GDM1 (cell line): ENCODE results near the gene BCL6.

ENCODE experiments used
- DNase-seq: peaks from one replicate; lab custom pipeline; 2025; lab: John Stamatoyannopoulos, UW

Gene BCL6

DNA sequence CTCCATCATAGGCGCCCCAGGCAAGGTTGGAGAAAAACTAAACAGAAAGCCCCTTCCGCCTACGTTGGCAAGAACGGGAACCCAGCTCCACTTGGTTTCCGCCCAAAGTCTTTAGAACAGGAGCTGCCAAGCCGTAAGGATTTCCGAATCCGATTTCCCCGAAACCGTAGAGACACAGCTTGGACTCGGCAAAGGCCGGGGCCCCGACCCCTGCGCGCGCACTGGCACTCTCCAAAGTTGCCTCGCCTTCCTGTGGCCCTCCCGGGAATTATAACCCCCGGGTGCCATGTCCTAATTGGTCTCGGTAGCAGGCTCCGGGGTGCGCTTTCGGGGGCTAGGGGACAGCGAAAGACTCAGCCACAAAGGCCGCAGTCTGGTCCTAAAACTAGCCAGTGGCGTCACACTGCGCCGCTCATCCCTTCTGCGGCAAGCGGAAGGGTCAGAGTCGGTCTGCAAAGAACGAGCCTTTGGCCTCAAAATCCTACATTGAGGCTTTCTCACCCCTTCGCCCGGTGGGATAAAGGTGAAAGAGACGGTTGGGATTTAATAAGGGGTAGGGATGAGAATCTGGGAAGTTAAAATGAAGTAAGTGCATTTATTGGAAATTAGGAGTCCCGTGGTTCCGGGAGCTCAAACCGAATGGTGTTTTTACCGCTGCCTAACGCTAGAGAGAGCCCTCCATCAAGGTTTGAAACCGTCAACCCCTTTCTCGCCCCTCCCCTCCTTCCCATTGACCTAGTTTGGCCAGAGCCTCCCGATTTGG, 6.8 kb downstream of the BCL6 start:
- peak; percentile 70 for DNase-seq

DNA sequence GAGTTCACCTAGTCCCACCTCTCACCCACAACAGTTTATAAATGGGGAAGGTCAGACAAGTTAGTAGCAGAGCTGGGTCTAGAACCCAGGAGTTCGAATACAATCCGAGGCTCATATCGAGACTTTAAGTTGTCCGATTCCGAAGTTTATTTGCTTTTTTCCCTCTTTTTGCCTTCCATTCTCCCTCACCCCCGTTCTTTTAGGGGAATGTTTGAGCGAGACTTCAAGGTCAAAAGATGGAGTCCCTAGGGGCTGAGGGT, 7.3 kb downstream of the BCL6 start:
- no peak for DNase-seq

DNA sequence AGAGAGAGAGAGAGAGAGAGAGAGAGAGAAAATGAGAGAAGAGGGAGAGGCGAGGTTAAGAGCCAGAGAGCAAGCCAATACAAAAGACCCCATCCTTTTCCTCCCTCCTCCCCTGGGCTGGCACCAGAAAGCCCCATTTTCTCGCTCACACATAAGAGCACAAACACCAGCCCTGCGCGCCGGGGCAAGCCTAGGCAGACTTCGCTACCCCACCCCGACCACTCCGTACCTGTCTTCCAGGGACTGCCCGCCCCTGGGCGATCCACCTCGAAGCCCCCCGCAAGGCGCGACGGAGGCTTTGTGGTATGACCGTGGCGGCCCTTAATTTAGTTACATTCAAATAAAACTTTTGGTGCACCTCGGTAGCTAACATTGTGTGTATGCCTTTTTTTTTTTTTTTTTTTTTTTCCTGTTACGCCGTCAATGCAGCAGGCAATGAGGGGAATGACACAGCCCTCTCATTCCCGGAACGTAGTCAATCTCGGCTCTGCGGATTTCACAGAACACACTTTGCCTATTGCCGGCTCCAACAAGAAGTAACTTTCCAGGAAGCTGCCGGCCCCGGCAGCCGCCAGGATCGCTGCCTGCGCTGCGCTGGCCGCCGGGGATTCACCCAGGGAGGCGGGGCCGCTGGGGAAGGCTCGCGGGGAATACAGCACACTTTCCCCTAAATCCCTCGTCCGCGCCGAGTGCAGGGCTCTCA, 7.7 kb downstream of the BCL6 start:
- no peak for DNase-seq

DNA sequence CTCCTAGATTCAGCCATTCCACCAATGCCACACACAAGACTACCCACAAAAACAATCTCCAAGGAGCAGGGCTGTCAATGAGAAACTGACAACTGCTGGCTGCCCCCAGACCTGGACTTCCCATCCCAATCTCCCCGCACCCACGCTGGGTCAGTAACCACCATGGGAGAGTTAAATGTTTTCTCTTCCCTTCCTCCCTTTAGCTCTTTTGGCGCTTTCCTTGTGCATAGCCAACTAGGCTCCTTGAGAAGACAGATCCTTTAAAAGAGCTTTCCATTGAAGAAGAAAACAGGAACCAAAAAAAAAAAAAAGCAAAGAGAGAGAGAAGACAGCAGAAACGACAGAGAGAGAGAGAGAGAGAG, 8.3 kb downstream of the BCL6 start:
- no peak for DNase-seq

DNA sequence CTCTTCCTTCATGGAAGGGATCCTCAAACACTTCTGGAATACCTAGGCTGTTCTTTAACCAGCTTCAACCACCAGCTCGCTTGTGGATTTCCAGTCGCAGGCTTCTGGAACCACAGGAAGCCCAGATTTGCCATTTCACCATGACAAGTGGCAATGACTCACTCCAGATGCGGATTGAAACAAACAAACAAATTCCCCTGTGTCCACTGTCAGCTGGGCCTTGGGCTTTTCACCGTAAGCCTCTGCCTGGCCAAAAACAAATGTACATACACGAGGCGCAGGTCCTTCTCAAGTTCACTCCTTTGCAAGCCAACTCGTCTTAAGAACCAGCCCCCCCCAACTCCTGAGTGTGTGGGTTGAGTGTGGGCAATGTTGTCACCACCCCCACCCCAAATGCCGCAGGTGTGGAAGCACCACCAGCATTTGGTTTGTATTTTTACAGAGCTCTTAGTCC, 8.8 kb downstream of the BCL6 start:
- DNase-seq = no peak

DNA sequence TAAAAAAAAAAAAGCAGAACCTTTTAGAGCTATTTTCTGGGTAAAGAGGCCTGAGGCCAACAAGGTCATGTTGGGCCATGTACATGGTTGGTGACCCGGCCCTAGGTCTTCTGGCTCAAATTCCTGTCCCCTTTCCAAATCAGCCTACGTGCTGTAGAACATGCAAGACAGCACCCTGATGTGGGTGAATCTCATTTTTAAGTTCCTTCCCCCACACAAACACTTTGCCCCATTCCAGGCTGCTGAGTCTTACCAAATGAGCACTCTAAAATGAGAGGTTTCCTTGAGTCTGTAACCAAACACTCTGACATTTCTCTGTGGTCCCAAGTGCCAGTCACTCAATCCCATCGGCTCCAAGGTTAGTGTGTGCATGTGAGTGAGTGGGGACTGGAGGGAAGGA, 9.4 kb downstream of the BCL6 start:
- DNase-seq = no peak

DNA sequence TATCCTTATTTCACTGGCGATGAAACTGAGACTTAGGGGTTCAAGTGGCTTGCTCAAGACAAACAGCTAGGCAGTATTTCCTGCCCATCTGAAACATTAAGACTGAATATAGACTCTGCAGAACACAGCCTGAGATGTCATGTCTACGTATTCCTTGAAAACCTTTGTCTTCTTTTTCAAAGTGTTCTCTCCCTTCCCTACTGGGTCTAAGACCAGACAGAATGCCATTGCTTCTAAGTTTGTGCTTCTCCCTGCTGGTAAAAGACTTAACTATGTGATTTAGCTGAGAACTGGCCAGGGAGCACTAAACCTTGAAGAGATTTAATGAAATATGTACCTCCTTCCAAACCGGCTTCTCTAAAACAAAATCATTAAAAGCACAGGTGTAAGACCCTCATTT, 9.9 kb downstream of the BCL6 start:
- DNase-seq = no peak

DNA sequence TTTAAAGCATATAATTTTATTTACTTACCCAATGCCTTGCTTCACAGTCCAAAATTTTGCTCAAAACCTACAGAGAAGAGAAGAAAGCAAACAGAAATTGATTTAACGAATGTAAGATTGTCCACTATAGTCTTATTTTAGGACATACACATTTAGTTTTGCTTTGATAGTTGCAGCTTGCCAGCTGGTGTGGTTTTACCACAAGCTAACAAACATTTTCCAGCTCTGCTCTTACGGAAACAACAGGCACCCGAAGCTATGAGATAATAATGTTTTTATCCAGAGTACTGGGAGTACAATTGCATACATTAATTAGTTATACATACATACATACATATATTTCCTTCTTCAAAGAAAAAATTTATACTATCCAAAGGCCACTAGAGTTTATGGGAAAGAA, 10.4 kb downstream of the BCL6 start:
- no peak for DNase-seq

DNA sequence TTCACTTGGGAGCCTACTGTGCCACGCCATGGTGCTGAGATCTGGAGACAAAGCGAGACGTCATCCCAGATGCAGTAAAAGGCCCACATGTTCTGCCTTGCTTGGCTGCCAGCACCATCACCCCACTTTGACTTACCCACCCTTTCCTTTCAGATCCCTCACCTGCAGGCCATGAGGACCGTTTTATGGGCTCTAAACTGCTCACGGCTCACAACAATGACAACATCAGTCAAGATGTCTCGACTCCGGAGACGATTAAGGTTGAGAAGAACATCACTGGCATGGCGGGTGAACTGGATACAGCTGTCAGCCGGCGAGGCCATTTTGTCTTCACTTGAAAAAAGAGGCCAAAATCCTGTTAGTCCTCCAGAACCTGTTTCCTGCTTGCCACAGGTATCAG, 11.9 kb downstream of the BCL6 start:
- no peak for DNase-seq

DNA sequence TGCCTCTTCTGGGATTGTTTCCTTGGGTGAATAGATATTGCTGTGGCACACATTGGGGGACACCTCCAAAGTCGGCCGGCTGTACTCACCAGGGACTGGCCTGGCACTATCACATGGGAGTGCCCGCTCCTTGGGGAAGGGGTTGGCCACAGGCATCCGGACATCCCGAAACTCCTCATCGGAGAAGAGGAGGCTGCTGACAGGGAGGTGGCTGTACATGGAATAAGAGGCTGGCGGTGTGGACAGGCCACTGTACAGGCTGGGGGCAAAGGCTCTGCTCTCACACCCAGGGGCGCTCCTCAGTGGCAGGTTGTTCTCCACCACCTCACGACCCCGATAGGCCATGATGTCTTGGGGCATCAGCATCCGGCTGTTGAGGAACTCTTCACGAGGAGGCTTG, 15.7 kb downstream of the BCL6 start:
- no peak for DNase-seq

DNA sequence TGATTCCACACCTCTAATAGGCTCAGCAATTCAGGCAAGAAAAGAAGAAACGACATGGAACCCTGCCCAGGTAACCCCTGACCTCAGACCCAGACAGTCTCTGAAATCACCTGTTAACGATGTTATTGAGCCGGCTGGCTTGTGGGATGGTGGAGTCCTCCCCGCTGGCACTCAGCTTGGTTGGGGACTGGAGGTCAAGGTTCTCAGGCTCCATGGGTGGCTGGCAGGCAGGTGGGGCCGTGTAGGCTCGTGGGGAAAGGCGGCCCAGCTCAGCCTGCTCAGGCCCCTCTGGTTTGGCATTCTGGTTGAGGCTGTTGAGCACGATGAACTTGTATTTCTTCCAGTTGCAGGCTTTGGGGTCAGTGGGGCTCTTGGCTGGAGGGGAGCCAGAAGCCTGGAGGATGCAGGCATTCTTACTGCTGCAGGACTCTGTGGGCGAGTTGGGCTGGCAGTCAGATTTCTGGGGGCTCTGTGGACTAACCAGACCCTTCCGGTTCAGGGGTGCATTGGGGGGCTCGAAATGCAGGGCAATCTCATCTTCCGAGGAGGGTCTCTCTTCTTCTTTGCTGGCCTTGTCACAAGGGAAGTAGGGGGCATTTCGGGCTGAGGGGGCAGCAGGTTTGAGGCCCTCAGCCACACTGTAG, 16.2 kb downstream of the BCL6 start:
- DNase-seq = no peak

DNA sequence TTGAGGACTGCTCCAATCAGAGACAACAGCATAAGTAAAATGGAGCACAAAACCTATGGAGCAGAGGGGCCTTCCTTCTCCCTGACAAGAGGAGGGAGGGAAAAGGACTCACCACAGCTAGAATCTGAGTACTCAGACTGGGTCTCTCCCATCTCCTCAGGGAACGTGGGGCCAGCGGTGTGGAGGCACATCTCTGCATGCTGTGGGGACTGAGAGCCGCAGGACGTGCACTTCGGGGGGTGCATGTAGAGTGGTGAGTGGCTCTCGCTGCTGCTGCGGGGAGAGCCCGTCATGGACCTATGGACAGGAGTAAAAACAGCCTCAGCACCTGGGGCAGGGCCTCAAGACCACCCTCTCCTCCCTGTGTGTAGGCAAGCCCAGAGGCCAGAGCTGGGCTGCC, 17.0 kb downstream of the BCL6 start:
- no peak for DNase-seq

DNA sequence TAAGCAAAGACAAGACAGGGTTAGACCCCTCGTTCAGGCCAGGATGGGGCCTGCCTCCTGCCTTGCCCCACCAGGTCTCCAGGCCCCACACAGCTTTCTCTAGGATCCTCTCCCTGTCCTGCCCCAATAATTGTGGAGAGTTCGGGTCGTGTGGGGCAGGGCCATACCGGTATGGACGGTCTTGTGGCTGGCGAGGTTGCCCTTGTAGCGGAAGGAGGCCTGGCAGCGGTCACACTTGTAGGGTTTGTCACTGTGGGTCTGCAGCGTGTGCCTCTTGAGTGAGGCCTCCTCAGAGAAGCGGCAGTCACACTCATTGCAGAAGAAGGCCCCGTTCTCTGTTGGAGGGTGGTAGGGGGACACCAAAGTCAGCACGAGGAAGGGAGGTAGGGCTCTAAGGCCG, 18.7 kb downstream of the BCL6 start:
- DNase-seq = no peak

DNA sequence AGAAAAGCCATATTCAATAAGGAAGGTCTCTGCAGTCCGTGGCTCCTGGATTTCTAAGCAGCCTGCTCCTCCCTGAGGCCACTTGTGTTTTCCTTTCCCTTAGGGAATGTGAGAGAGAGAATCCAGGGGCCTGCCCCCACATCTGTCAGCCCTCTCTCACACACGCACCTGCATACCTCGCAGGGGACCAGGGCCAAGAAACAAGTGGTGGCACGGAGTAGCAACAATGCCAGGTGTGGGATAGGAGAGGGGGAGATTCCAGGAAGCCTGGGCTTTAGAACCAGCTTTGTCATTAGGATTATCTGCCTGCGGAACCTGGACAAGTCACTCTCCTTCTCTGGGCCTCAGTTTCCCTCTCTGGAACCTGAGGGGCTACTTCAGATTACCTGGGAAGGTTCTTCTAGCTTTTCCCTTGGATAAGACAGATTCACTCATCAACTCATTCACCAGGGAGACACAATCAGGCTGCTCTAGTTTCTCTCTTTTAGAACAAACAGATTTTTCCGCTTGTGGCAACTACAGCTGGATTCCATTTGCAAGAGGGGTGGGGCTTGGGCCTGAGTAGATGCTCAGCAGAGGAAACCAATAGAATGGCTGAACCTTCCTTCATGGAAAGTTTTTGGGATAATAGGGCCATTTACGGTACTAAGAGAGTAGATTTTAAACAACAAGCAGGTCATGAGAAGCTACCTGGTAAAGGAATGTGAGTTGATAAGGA, 19.5 kb downstream of the BCL6 start:
- no peak for DNase-seq

DNA sequence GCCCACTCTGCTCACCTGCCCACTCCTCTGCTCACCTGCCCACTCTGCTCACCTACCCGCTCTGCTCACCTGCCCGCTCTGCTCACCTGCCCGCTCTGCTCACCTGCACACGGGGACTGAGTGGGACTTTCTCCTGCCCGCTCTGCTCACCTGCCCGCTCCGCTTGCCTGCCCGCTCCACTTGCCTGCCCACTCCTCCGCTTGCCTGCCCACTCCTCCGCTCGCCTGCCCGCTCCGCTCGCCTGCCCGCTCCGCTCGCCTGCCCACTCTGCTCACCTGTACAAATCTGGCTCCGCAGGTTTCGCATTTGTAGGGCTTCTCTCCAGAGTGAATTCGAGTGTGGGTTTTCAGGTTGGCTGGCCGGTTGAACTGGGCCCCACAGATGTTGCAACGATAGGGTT, 20.0 kb downstream of the BCL6 start:
- no peak for DNase-seq

DNA sequence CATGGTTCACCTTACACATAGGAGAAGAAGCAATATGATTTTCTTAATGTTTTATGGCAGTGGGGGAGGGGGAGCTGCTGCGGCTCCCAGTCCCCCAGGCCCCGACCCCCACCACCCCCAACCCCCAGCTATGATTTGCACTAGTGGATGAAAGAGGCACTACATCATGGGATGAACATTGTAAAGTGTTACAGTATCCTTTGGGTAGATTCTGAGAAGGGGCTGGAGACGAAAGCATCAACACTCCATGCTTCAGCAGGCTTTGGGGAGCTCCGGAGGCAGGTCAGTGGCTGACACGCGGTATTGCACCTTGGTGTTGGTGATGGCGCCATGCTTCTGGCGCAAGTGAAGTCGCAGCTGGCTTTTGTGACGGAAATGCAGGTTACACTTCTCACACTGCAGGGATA, 23.1 kb downstream of the BCL6 start:
- DNase-seq = no peak

DNA sequence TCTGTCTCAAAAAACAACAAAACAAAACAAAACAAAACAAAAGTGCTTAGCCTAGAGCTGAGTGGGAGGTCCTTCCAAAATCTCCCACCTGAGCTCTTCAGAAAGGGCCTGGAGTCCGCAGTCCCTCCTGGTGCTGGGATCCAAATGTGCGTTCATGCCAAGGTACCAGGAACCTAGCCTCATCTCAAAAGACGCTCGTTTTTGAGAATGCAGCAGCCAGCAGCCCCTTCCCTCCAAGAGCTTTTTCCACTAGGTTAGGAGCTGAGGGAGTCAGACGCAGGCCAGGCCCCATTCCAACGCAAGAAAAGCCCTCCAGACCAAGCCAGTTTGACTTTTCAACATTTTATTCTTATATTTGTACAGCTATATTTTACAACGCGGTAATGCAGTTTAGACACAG, 24.2 kb downstream of the BCL6 start:
- no peak for DNase-seq

DNA sequence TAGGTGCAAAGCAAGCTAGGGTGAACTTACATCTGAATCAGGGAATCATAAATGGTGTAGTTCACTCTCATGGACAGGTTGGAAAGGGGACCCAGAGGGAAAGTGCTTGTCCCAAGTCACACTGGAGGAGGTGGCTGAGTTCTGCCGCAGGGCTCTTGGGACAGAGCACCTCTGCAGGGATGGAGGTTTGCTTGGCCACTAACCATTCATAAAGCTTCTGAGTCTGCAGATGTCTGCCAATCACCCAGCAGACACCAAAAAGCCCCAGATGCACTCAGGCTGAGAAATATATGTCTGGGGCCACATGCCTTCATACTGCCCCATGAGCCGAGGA, 25.0 kb downstream of the BCL6 start:
- DNase-seq = no peak

DNA sequence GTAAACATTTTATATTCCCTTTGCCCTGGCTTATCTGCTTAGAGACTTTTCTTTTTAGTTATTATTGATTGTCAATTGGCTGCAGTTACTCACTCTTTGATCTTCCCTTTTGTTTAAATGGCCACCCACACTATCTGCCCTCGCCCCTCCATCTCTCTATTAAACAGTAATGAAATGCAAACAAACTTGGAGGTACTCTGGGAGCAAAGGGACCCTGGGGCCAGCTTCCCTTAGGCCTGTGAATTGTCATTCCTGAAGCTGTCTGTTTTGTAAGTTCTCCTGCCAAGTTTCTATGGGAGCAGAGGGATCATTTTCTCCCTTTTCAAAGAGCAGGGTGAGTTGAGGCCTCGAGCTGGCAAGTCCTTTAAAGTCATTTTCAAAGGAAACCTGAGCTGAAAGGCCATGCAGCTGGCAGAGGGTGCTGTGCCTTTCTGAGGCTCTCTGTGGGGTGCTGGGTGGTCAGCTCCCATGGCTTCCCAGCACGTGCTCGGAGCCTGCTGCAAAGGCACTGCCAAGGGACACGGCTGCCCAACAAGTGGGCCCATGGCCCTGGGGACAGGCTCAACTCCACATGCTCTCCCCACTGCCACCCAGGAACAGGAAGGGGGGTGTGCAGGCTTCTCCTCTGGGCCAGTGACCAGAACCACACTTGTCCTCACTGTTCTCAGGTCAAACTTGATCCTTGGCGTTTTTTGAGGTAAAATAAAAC, 25.5 kb downstream of the BCL6 start:
- DNase-seq = no peak

DNA sequence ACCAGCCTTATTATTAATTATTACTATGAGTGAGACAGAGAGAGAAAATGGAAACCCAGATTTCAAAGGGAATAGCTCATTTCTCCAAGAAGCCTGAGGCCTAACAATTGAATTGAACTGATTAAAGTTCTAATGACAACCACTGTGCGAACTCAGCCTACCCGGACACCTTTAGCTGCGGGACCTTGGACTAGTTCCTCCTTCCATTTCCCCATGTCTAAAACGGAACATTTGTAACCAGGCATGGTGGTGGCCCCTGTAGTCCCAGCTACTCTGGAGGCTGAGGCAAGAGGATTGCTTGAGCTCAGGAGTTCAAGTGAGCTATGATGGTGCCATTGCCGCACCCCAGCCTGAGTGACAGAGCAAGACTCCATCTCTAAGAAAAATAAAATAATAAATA, 26.5 kb downstream of the BCL6 start:
- no peak for DNase-seq

DNA sequence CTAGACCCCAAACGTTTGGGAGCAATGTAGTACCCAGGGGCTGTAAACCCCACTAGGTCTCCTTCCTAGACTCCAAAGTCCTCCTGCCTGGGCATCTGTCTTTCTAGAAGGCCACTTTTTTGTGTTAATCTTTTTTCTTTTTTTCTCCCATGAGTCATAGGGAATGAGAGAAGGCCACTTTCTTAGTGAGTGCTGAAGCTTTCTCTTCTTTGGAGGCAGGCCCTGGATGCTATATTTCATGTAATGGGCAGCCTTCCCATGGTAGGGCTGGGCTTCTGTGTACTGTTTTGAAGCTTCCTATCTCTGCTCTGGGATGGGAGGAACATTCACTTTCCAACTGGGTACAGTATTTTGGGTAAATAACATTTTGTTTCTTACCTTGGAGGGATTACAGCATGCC, 27.7 kb downstream of the BCL6 start:
- DNase-seq = no peak

DNA sequence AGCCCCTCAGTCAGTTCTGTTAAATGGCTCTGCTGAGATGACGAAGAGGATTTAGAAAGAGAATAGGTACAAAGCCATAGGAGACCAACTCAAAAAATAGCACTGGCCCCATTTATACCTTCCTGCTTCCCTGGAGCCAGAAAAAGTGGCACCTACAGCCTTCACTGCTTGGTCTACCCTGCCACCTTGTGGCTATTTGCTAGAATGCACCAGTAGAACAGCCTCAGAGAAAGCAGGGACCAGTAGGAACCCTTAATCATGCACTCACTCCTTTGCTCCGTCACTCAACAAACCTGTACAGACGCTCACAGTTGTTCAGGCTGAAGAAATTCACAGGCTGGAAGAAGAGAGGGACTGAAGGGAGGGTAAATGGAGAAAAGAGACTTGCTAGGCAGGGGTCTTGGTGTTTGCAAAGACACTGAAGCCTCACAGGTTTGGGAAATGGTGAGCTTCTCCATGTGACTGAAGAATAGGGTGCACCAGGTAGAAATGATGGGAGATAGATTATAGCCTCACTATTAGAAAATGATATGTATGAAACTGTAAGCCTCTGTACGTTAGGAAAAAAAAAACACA, 30.8 kb downstream of the BCL6 start:
- DNase-seq = peak; percentile 72
